NT2/D1 (cell line): ENCODE data around the gene VCP.

Source experiments
- SUZ12 ChIP-seq: IDR thresholded peaks from 2 replicates; pipeline ENCODE4 v1.6.1; 2011; ENCODE audit not compliant: insufficient read length, insufficient read depth; ENCODE audit errors: extremely low read depth
- YY1 ChIP-seq: IDR thresholded peaks from 2 replicates; pipeline ENCODE4 v1.6.1; 2011; ENCODE audit not compliant: insufficient read length, insufficient read depth
- ZNF274 ChIP-seq: IDR thresholded peaks from 2 replicates; pipeline ENCODE4 v1.6.1; 2011; ENCODE audit warnings: mild to moderate bottlenecking, low read depth, low read length

DNA sequence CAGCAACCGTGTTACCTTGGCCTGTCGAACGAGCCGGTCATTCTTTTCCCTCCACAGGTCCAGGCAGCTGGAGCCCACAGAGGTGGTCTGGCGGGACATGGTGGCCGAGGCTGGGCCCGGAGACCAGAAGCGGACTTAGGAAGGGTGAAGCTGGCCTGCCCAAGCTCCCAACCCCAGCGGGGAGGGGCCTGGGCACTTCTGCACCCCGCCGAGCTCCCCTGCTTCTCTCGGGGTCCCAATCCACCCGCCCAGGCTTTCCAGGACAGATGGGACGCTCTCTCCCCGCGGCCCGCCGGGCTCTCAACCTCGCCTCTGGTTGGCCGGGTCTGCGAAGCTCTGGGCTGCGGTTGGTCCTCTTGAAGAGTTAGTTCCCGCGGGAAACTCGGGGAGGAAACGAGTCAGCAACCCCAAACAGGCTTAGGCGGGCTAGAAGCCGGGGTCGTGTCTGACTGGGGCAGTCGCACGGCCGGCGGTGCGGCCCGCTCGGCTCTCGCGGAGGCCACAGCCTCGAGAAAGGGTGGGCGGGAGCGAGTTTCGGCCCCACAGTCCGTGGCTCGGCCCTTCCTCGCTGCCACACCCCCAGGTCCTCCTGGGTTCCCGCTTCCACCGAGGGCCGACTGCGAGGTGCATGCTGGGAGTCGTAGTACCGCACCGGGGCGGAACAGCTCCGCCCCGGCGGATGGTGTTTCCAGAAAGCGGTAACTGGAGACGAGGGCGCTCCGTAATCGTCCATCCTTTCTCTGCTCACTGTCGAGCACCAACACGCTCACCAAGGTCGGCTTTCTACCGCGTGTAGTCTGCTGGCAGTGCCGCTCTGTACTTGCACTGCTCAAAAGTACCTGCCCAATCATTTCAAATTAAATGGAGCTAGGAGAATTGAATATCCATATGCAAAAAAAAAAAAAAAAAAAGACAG lies 7.3 kb upstream of the VCP start, which contains the start of gene FANCG:
- TF ChIP-seq ZNF274 (no peak), YY1 (no peak), SUZ12 (no peak)
